Panc1 (cell line): ENCODE results near the gene VSNL1. TPM values are rescaled to one million over a fixed set of nuclear protein-coding genes. Genes with fewer than 3 reads are reported as not detected.

Experiments
- ATAC-seq: fragments of 200-7000 bp; cut with Tn5 transposase; 2 replicates; pipeline ENCODE4 v1.9.1; 2020; ENCODE audit warnings: mild to moderate bottlenecking, moderate library complexity
- BruUV-seq: library from RNA; stranded (reverse); fragments of 400-500 nt; replicated peaks from 2 replicates; lab custom pipeline; 2021; lab: Mats Ljungman, UMichigan
- CTCF ChIA-PET: fragments of 300-600 bp; sonication (Branson Sonifier 250); formaldehyde crosslinking; loops from one replicate; lab custom pipeline; 2022; ENCODE audit warnings: antibody characterized with exemption; lab: Charles Lee
- POLR2A ChIA-PET: fragments of 300-600 bp; sonication (Branson Sonifier 250); formaldehyde crosslinking; loops from one replicate; lab custom pipeline; 2022; ENCODE audit warnings: antibody characterized with exemption; lab: Charles Lee
- DNase-seq: peaks from one replicate; pipeline ENCODE4 v3.0.0-alpha.2; 2010; ENCODE audit warnings: low read depth, low spot score
- H3K27ac ChIP-seq: 2 replicates; pipeline ENCODE4 v1.5.1; 2011; ENCODE audit warnings: mild to moderate bottlenecking, low read length, inconsistent platforms
- H3K27me3 ChIP-seq: fragments of 200-500 bp; sonication (Bioruptor generic); 2 replicates; pipeline ENCODE4 v1.6.0; 2014; ENCODE audit warnings: low read length, inconsistent platforms; ENCODE audit not compliant: control insufficient read depth, insufficient read depth
- H3K36me3 ChIP-seq: fragments of 200-500 bp; sonication (Bioruptor generic); 2 replicates; pipeline ENCODE4 v1.5.1; 2014; ENCODE audit warnings: inconsistent platforms, mild to moderate bottlenecking, low read length, moderate library complexity; ENCODE audit not compliant: control insufficient read depth, insufficient read depth
- H3K4me1 ChIP-seq: 2 replicates; pipeline ENCODE4 v1.5.1; 2011; ENCODE audit warnings: inconsistent platforms, mild to moderate bottlenecking, low read length, moderate library complexity; ENCODE audit not compliant: control insufficient read depth, insufficient read depth
- H3K4me3 ChIP-seq, 2 experiments: 2 replicates each; pipeline ENCODE4 v1.5.1; 2011 to 2012; ENCODE audit warnings: low read depth in 2 of 2, low read length in 2 of 2, mild to moderate bottlenecking in 2 of 2, inconsistent platforms in 1 of 2, moderate library complexity in 1 of 2
- H3K9me3 ChIP-seq: fragments of 200-500 bp; sonication (Bioruptor generic); 2 replicates; pipeline ENCODE4 v1.5.1; 2014; ENCODE audit warnings: low read depth, mild to moderate bottlenecking, inconsistent platforms, low read length, moderate library complexity; ENCODE audit not compliant: control insufficient read depth, insufficient read depth
- CTCF ChIP-seq: fragments of 450-650 bp; IDR thresholded peaks from 2 replicates; pipeline ENCODE4 v1.5.1; 2017; ENCODE audit warnings: mild to moderate bottlenecking
- POLR2AphosphoS5 ChIP-seq: IDR thresholded peaks from 2 replicates; pipeline ENCODE4 v1.6.1; 2012; ENCODE audit warnings: mild to moderate bottlenecking, low read depth, low read length, moderate library complexity
- REST ChIP-seq, 2 experiments: IDR thresholded peaks; 2 replicates each; pipeline ENCODE4 v1.6.1; 2011 to 2012; ENCODE audit warnings: low read depth in 2 of 2, control low read depth in 1 of 2, low read length in 1 of 2, mild to moderate bottlenecking in 1 of 2, moderate library complexity in 1 of 2; ENCODE audit not compliant: insufficient read depth in 1 of 2
- SIN3A ChIP-seq: IDR thresholded peaks from 2 replicates; pipeline ENCODE4 v1.6.1; 2012; ENCODE audit warnings: low read depth, mild to moderate bottlenecking, low read length, moderate library complexity, borderline replicate concordance; ENCODE audit not compliant: insufficient read depth
- TCF7L2 ChIP-seq: IDR thresholded peaks from 2 replicates; pipeline ENCODE4 v1.6.1; 2011; ENCODE audit warnings: mild to moderate bottlenecking, low read depth, low read length, inconsistent platforms
- in situ Hi-C: cut with HindIII; loops from 2 replicates; pipeline ENCODE4 v1.10.0; 2016; ENCODE audit warnings: low sequenced_read_pairs, low pct_unique_long_range_greater_than_20kb
- intact Hi-C: fragments of 100-400 bp; cut with micrococcal nuclease; formaldehyde crosslinking; loops from one replicate; pipeline ENCODE4 v1.10.0; 2022; ENCODE audit not compliant: unreplicated experiment
- total RNA-seq: library from RNA; stranded (reverse); gene quantifications from one replicate; pipeline ENCODE4 v1.2.1, GENCODE V29; 2021; ENCODE audit not compliant: unreplicated experiment

VSNL1 gene
- total RNA-seq, 1 experiment from 2014 or later: not detected

GRCh38 chr2:17662723-17663122 lies 122.2 kb downstream of the VSNL1 start:
- DNase-seq (no peak), ATAC-seq (no peak)
- no TSS peak for BruUV-seq
- intact Hi-C loops (no loop called here), in situ Hi-C loops (no loop called here)
- Histone ChIP-seq H3K36me3 (peaks cover 24% of the 10 kb centered on the region), H3K4me3 (no peak overlapping the region), H3K27me3 (no peaks in the 10 kb centered on the region), H3K27ac (no peak overlapping the region), H3K9me3 (no peaks in the 10 kb centered on the region), H3K4me1 (no peaks in the 10 kb centered on the region)
- ChIA-PET POLR2A (no interaction called here), CTCF (interaction anchor here (1.5 kb wide), 1 partner anchor 8 kb away, joined by 4 read pairs; no protein-coding TSS in a partner anchor)
- TF ChIP-seq SIN3A (no peak), POLR2AphosphoS5 (no peak), CTCF (no peak), TCF7L2 (no peak), REST (IDR thresholded peaks at IDR 0.05; ENCODE audit: insufficient read depth in 1 of 2, low read depth in 2 of 2, low read length in 1 of 2) (no peak)

- ChIA-PET CTCF (no interaction called here), POLR2A (no interaction called here)
- H3K36me3 ChIP-seq: peaks cover 28% of the 10 kb centered on the region
- H3K9me3 ChIP-seq: no peaks in the 10 kb centered on the region
- H3K4me1 ChIP-seq: no peaks in the 10 kb centered on the region
- no TSS peak for BruUV-seq
- in situ Hi-C loops (no loop called here), intact Hi-C loops (no loop called here)
- no peak overlapping the region for H3K27ac ChIP-seq
- H3K27me3 ChIP-seq: no peaks in the 10 kb centered on the region
- TF ChIP-seq TCF7L2: no peak
- TF ChIP-seq POLR2AphosphoS5: no peak
- TF ChIP-seq SIN3A: no peak
- no peak for TF ChIP-seq REST (IDR thresholded peaks at IDR 0.05; ENCODE audit: insufficient read depth in 1 of 2, low read depth in 2 of 2, low read length in 1 of 2)
- TF ChIP-seq CTCF: no peak
- ATAC-seq: no peak
- no peak for DNase-seq
- H3K4me3 ChIP-seq: no peak overlapping the region
These were observed 124.0 kb downstream of the VSNL1 start for GRCh38 chr2:17664534-17664933.
